WI38 (cell line): ENCODE measurements around the gene AKT2.

Experiments
- H3K4me3 ChIP-seq: 2 replicates; pipeline ENCODE4 v1.5.1; 2011; ENCODE audit warnings: low read depth, mild to moderate bottlenecking, control low read depth, low read length
- CTCF ChIP-seq: IDR thresholded peaks from 2 replicates; pipeline ENCODE4 v1.5.1; 2012; ENCODE audit warnings: low read depth, mild to moderate bottlenecking, control low read depth, low read length

Gene AKT2

GRCh38 chr19:40256512-40256911 lies 28.6 kb downstream of the AKT2 start:
- H3K4me3 ChIP-seq, result no peak overlapping the region
- no peak for TF ChIP-seq CTCF

GRCh38 chr19:40255619-40256166 lies 29.5 kb downstream of the AKT2 start:
- no peak for TF ChIP-seq CTCF
- no peak overlapping the region for H3K4me3 ChIP-seq

GRCh38 chr19:40254714-40255418 lies 30.3 kb downstream of the AKT2 start:
- TF ChIP-seq CTCF, result no peak
- no peak overlapping the region for H3K4me3 ChIP-seq

- H3K4me3 ChIP-seq, result no peak overlapping the region
- TF ChIP-seq CTCF, result no peak
Measured at GRCh38 chr19:40253611-40254092, 31.5 kb downstream of the AKT2 start.

GRCh38 chr19:40252395-40252794 lies 32.8 kb downstream of the AKT2 start:
- no peak for TF ChIP-seq CTCF
- H3K4me3 ChIP-seq, result no peak overlapping the region

GRCh38 chr19:40251991-40252390 lies 33.2 kb downstream of the AKT2 start:
- no peak for TF ChIP-seq CTCF
- H3K4me3 ChIP-seq, result no peak overlapping the region

- no peak for TF ChIP-seq CTCF
Measured at GRCh38 chr19:40251244-40251643, 33.9 kb downstream of the AKT2 start.

More at GRCh38 chr19:40251244-40251643, 33.9 kb downstream of the AKT2 start:
- H3K4me3 ChIP-seq, result no peak overlapping the region
